GM19035 (cell line): ENCODE data around the gene TRIO.

ENCODE experiments used
- ATAC-seq: cut with Tn5 transposase; IDR thresholded peaks from one replicate; pipeline ENCODE4 v1.9.1; 2021; ENCODE audit not compliant: unreplicated experiment

Gene TRIO

GRCh38 chr5:14492331-14492964 lies 349.3 kb downstream of the TRIO start:
- no peak for ATAC-seq

- no peak for ATAC-seq
Observed at GRCh38 chr5:14495301-14495700, 352.2 kb downstream of the TRIO start.

GRCh38 chr5:14497311-14497710 lies 354.2 kb downstream of the TRIO start:
- ATAC-seq = no peak

GRCh38 chr5:14501353-14502293 lies 358.5 kb downstream of the TRIO start:
- ATAC-seq = no peak

GRCh38 chr5:14502294-14502690 lies 359.1 kb downstream of the TRIO start:
- no peak for ATAC-seq

- no peak for ATAC-seq
Observed at GRCh38 chr5:14503017-14503680, 360.0 kb downstream of the TRIO start.

GRCh38 chr5:14503681-14504331 lies 360.7 kb downstream of the TRIO start:
- no peak for ATAC-seq

- ATAC-seq = no peak
Observed at GRCh38 chr5:14504332-14504727, 361.2 kb downstream of the TRIO start.

GRCh38 chr5:14504816-14505215 lies 361.7 kb downstream of the TRIO start:
- ATAC-seq = no peak

GRCh38 chr5:14505310-14506139 lies 362.4 kb downstream of the TRIO start:
- ATAC-seq = no peak

GRCh38 chr5:14506140-14506538 lies 363.0 kb downstream of the TRIO start:
- ATAC-seq = no peak

- no peak for ATAC-seq
Observed at GRCh38 chr5:14506661-14507060, 363.5 kb downstream of the TRIO start.

GRCh38 chr5:14507156-14507941 lies 364.2 kb downstream of the TRIO start:
- ATAC-seq = no peak

GRCh38 chr5:14508046-14508445 lies 364.9 kb downstream of the TRIO start:
- ATAC-seq = no peak

GRCh38 chr5:14509556-14509955 lies 366.4 kb downstream of the TRIO start:
- ATAC-seq = no peak

GRCh38 chr5:14510156-14510734 lies 367.1 kb downstream of the TRIO start:
- no peak for ATAC-seq

GRCh38 chr5:14510880-14511279 lies 367.7 kb downstream of the TRIO start:
- ATAC-seq = no peak

- no peak for ATAC-seq
Observed at GRCh38 chr5:14512574-14512973, 369.4 kb downstream of the TRIO start.

- no peak for ATAC-seq
Observed at GRCh38 chr5:14513266-14513665, 370.1 kb downstream of the TRIO start.
